Activated CD4-positive, alpha-beta T cell treated with anti-CD3 and anti-CD28 coated beads, Interleukin-2, amount 50 U/mL, for 48 hours (primary cell): ENCODE results near the gene QRICH1.

Experiments
- DNase-seq, 2 experiments: peaks; one replicate each; pipeline ENCODE4 v3.0.0-alpha.2; 2020

The QRICH1 gene

DNA sequence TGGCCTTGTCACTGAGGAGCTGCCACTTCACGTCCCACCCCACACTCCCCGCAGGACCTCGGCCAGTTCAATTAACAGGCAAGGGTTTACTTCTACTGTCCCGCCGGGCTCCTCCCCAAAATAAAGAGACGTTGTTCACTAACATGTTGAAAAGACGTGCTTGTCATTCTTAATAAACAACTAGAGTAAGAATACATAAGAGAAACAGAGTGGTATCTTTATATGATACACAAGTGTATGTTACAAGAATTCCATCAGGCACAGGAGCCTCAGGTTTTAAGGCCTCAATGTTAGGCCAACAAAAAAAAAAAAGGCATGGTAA is 64.3 kb downstream of the QRICH1 start:
- no peak for DNase-seq

- DNase-seq, result peak; percentile 93 to 94
These were observed 65.0 kb downstream of the QRICH1 start, which contains the start of gene IMPDH2 for GRCh38 chr3:49028673-49029562. Gene IMPDH2, minus strand, starts transcription at chr3:49029398. Its CDS starts 48 bp downstream, at chr3:49029350.

- no peak for DNase-seq
These were observed 65.6 kb downstream of the QRICH1 start for GRCh38 chr3:49028298-49028672.

GRCh38 chr3:49027634-49028033 is 66.2 kb downstream of the QRICH1 start:
- peak in 1 of 2 experiments; percentile 13 for DNase-seq

DNA sequence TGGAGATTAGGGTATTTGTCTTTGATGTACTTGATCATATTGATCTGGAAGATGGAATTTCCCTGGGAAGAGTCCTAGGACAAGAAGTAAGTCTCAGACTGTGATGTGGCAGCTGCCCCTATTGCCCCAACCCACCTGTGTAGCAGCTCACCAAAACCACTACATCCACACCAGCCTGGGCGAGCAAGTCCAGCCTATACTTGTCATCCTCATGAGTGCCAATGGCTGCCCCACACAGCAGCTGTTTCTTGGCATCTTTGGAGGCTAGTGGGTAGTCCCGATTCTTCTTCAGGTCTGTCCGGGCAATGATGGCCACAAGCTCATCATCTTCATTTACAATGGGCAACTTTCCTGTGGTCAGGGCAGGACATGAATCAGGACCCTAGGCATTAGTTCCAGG is 67.3 kb downstream of the QRICH1 start:
- DNase-seq, result no peak

DNA sequence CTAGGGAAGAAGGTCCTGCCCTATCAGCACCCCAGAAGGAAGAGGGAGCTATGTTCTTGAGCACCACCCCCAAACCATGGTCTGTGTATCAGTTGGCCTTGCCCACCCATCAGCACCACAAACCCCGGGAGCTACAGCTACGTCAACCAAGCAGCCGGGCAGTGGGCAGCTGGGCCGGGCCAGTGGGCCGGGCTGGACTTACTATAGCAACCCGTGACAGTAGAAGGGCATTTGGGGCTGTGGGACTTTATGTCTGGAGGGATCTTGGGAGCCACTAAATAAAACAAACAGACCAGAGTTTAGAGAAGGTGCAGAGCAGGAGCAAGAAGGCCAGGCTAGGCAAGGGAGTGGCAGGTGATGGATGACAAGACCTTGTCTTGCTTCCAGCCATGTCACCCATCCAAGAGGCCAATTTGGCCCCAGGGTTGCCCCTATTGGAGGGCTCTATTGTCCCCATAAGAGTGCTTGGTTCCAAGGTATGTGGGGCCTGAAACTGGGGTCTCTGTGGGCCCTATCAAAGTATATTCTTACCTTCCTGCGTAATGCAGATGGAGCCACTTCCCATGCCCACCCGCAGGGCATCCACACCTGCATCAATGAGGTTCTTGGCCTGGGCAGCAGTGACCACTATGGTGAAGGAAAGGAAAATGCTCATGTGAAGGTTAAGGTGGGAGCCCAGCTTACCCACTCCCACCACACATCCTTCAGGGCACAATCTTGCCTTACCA is 67.9 kb downstream of the QRICH1 start:
- no peak for DNase-seq

DNA sequence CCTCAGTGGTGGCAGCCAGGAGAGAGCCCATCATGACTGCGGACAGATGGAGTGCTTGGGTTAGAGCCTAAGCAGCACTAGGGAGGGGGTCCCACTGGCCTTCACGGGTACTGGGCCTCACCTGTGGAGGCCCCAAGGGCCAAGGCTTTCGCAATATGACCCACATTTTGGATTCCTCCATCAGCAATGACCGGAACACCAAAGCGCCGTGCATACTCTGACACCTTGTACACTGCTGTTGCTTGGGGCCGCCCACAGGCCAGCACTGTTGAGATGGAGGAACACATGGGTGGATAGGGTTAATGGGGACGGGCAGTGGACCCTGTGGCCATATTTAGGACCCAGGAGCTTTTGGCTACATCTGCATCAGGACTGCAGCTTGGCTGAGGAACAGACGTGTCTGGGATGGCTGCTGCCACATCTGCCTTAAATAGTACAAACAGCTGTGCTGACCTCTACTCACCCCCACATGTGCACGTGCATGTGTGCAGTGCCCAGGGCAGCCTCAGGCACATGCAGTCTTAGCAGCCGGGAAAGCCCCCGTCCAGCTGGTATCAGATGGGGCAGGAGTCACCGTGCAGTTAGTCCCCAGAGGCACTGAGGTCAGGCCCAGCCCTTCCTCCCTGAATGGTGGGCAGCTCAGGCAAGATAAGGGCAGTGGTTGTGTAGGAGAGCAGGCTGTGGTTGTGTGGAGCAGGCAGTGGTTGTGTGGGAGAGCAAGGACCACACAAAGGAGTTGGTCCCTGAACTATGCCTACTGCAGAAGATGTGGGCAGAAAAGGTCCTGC is 68.7 kb downstream of the QRICH1 start:
- no peak for DNase-seq

- DNase-seq, result no peak
These were observed 69.4 kb downstream of the QRICH1 start for GRCh38 chr3:49024449-49024848.

- DNase-seq, result no peak
These were observed 70.1 kb downstream of the QRICH1 start for GRCh38 chr3:49023775-49024174.

DNA sequence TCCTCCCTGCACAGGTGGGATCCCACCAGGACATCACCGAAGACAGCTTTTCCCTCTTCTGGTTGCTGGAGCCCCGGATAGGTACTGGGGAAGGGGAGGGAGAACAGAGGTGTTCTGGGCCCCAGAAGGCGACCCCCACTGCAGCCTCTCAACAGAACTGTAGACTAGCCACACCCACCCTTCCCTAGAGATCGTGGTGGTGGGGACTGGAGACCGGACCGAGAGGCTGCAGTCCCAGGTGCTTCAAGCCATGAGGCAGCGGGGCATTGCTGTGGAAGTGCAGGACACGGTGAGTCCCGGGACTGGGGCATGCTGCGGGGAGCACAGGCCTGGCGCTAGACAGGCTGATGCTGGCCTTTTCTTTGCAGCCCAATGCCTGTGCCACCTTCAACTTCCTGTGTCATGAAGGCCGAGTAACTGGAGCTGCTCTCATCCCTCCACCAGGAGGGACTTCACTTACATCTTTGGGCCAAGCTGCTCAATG is 71.1 kb downstream of the QRICH1 start:
- peak in 1 of 2 experiments; percentile 41 for DNase-seq

GRCh38 chr3:49021813-49022687 is 71.8 kb downstream of the QRICH1 start, which contains the start of gene NDUFAF3:
Gene NDUFAF3, plus strand, starts transcription at chr3:49022121. Its CDS starts 24 bp downstream, at chr3:49022145.
- DNase-seq, result peak; percentile 93 to 95

DNA sequence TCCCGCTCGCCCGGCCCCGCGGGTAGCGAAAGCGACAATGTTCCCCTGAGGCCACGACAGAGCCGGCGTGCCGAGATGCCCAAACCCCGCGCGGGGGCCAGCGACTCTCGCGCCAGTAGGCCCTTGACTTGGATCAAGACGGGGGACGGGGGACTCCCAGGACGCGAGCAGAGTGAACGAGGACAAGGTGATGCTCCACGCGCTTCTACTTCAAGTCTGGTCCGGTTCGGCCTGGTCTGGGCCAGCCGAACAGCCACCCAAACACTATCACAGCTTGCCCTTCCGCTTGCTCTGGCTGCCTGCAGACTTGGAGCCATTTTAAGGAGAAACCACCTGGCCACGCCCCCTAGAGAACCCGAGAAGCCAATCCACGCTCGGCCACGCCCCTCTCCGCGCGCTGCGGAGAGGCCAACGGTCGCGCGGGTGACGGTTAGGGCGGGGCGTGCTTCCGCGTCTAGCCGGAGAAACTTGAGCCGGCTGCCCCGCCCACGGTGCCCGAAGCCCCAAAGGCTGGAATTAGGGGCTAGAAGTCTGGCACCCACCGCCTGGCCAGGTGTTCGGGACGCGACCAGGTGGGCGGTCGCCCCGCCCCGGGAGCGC is 72.6 kb downstream of the QRICH1 start:
- DNase-seq, result peak; percentile 99 to 100

DNA sequence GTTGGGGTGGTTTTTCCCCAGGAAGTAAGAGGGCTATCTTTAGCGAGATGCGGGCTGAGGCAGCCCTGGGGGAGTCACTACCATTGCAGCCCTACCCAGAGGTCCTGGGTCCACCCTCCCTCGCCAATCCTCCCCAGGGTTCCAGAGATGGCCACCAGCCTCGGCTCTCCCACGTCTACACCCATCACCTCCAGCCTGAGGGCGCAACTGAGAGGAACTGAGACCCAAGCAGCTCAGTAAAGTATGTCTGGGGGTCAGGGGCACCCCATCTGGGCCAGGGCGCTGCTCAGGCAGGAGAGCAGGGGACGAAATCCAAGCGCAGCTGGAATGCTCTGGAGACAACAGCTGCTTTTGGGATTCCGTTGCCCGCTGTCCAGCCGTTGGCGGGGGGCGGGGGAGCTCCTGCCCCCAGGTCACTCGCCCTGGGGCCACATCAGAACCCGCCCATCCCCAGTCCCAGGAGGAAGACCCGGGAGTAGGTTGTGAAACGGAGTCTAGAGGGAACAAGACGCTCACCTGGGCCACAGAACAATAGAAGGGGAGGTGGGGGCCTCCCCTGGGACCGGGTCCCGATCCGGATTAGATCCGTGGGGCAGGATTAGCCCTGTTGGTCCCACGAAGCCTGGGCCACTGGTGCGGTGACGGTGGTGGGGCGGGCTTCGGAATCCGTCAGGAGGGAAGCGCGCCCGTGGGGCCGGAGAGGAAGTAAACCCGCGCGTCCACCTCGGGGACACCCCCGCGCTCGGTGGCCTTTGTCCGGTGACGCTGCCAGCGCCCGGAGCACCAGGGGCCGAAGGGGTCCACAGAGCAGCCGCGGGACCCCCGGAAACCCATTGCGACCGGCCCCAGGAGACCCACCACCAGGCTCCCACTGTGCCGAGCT is 73.3 kb downstream of the QRICH1 start:
- DNase-seq, result peak in 1 of 2 experiments; percentile 48

DNA sequence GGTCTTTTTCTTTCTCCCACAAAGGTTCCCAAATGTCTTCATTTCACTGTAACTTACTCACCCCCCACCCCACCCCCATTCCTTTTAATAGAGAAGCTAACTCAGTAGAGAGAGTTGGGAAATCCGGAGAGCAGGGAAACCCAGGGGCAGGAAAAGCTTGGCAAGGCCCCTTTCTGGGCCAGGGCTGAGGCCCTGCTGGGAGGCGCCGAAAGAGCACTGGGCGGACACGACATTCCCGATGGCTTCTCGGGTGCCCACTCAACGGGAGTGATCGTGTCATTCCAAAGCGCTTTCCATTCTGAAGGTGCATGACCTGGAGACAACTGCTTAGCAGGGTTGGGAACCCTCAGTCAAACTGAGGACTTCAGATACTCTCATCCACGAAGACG is 73.9 kb downstream of the QRICH1 start:
- no peak for DNase-seq

DNA sequence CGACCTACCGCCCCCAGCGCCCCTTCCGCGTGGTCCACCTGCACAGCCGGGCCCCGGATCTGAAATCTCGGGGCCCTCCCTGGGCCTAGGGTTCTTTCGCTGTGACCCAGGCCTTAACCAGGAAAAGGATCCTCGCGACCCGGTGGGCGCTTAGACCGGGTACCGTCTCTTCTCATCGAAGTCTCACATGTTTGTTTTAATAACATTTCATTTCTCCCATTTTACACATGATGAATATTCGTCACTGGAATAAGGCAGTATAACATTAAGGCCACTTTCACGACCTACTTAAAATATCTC is 75.2 kb downstream of the QRICH1 start:
- DNase-seq, result no peak

- peak; percentile 62 to 72 for DNase-seq
These were observed 75.7 kb downstream of the QRICH1 start, which contains the start of gene DALRD3 for GRCh38 chr3:49017971-49018706. Gene DALRD3, minus strand, starts transcription at chr3:49018580. Its CDS starts 16 bp downstream, at chr3:49018564.

- peak in 1 of 2 experiments; percentile 33 for DNase-seq
These were observed 76.5 kb downstream of the QRICH1 start for GRCh38 chr3:49017229-49017970.

DNA sequence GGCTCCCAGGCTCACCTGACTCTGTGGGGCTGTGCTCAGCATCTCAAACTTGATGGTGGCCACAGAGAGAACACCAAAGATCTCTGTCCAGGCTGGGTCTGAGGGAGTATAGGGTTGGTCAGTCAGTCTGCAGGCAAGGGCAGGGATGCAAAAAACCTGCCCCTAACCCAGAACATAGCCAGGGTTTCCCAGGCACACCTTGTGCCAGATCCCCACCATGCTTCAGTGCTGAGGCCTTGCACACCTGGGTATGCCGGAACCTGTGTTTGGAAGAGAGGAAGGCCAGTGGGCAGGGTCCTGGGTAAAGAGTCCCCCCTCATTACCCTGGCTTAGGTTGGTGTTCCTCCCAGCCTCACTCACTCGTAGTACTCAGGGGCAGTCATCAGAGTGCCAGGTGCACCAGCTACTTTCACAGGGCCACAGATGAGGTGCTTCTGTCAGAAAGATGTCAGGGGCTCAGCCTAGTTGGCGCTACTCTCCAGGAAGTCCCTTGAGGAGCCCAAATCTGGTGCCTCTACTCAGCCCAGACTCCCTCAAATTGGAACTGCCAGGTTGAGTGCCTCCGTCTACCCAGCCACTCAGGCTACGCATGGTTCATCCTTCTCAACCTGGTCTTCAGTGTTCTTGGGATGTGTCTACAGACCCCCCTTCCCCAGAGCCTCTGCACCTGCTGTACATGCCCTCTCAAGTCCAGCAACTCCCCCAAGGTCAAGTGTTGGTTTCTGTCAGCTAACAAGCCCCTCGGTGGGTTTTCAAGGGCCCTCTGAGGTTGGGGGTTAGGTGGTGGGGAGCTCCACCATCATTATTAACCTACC is 77.2 kb downstream of the QRICH1 start:
- DNase-seq, result no peak
